CD4-positive, alpha-beta T cell treated with Interferon alpha-2 for 1 hour (primary cell): ENCODE measurements around the gene POC1A.

Experiments
- DNase-seq, 2 donors: peaks; one replicate each; pipeline ENCODE4 v3.0.0-alpha.2; 2020 to 2022

The POC1A gene

DNA sequence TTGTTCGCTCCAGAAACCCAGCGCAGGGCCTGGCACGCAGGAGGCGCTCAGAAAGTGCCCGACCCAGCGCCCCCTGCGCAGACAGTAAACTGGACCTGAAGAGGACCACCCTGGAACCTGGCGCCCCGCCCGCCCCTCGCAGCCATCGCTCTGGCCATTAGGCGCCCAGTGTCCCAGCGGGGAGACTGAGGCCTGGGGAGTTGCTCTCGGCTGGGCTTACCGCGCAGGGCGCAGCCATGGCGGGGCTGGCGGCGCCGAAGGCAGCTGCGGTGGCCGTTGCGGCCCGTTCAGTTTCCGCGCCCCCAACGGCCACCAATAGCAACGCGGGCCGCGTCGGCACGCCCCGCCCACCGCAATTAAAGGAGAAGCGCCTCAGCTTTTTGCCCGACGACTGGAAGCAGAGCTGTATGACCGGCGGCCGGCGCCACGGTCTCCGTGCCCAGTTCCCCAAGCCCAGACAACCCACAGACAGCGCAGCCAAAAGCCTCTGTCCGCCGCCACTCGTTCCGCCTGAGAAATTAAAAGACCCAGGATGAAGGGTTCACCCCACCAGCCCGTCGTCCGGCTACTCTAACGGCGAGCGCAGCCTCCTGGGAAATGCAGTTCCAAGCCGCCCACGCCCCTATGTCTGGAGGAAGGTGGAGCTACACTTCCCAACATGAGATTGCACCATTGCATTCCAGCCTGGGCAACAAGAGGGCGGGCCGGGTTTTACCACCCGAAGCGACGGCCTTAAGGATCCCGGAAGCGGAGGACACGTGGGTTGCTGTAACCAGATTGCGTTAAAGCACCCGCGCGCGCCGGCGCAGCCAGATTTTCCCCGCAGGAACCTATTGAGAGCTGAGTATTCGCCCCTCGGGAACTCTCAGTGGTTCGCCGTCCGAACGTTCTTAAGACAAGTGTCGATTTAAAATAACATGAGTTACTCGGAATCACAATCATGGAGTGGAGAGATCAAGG is at the start of gene POC1A:
TSS of gene POC1A (minus strand) at position 289 of the 960 bp plus-strand sequence. CDS start at position 238, 51 bp downstream.
- peak; percentile 89 for DNase-seq

DNA sequence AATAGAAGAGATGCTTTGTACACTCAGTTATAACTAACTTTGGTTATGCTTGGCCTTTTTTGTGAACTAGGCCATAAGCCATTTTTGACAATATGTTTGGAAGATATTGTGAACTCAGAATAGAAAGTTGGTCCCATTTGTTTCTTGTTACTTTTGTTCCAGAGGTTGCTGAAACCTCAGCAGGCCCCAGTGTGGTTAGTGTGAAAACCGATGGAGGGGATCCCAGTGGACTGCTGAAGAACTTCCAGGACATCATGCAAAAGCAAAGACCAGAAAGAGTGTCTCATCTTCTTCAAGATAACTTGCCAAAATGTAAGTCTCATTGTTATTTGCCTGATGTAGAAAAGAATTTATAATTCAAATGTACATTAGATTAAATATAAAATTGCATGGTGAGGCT is 49.5 kb upstream of the POC1A start:
- no peak for DNase-seq

DNA sequence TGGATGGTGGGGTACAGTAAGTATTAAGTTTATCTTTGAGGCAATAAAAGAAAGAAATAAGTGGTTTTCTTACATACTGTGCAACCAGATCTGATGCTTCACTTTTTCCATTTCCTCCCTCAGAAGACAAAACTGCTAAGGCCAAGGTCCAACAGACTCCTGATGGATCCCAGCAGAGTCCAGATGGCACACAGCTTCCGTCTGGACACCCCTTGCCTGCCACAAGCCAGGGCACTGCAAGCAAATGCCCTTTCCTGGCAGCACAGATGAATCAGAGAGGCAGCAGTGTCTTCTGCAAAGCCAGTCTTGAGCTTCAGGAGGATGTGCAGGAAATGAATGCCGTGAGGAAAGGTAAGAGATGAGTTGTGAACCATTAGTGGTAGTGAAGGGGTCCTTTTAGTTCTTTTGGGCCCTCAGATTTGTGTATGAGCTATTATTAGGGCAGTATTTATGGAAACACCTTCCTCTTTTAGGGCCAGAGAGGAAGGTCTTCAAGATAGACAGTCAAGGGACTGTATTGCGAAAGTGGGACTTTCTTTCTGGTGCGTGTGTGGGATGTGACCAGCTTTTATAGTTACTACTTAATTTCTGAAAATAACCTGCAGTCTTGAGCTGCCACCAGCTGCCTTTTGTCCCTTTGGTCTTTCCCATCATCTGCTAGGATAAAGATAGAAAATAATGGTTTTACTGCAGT is 48.3 kb upstream of the POC1A start:
- DNase-seq = no peak

DNA sequence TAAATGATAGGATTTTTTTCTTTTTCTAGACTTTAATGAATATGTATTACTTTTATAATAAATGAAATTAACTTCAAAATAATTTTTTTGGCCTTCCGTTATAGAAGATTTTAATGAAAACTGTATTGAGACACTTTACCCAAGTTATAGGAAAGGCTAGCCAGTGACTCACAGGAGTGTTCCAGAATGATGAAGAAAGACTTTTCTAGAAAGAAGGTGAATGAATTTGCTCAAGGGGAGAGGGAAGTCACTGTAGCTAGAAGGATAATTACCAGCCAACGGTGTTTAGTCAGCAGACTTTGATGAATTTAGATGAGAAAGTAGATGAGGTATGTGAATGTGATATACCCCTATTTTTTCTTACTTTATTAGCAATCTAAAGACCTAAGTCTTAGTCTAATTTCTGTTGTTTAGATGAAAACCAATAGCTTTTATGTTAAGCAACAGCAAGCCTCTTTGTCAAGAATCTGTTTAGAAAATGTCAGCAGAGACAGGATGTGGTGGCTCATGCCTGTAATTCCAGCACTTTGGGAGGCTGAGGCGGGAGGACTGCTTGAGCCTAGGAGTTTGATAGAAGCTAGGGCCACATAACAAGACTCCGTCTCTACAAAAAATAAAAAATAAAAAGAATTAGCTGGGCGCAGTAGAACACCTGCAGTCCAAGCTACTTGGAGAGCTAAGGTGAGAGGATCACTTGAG is 46.9 kb upstream of the POC1A start:
- no peak for DNase-seq

DNA sequence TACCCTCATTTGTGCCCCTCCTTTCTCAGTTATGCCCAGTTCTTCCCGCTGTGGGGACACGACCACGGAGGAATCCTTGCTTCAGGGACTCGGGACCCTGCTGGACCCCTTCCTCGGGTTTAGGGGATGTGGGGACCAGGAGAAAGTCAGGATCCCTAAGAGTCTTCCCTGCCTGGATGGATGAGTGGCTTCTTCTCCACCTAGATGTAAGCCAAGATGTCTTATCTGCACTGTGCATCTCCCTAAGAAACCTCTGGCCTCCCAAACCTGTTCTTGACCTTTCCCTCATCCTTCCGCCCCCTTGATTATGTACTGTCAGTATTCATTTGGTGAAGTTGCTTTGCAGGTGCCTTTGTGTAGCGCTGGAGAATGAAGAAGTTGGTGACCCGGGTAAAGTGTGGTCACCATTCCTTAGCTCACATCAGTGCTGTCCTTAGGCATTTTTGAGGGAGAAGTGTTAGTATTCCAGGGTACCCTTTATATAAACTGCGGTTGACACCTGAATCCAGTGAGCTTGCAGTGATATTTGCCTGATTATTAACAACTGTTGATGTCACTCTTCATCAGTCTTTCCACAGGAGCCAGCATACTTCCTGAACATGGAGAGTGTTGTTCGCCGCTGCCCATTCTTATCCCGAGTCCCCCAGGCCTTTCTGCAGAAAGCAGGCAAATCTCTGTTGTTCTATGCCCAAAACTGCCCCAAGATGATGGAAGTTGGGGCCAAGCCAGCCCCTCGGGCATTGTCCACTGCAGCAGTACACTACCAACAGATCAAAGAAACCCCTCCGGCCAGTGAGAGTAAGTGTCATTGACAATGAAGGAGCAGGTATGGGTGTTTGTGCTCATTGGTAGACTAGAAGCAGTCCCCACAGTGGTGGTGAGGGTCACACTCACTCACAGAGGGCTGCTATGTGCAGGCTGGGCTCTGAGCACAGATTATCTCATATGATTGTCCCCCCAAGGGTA is 44.7 kb upstream of the POC1A start:
- no peak for DNase-seq

GRCh38 chr3:52197842-52198625 is 43.8 kb upstream of the POC1A start, which contains the start of gene ALAS1:
ALAS1 (plus strand) TSS chr3:52198160; CDS start chr3:52199242, 1,082 bp downstream.
- DNase-seq = peak; percentile 93 to 95

GRCh38 chr3:52197499-52197841 is 43.2 kb upstream of the POC1A start:
- DNase-seq = no peak

GRCh38 chr3:52196977-52197376 is 42.8 kb upstream of the POC1A start:
- DNase-seq = no peak

DNA sequence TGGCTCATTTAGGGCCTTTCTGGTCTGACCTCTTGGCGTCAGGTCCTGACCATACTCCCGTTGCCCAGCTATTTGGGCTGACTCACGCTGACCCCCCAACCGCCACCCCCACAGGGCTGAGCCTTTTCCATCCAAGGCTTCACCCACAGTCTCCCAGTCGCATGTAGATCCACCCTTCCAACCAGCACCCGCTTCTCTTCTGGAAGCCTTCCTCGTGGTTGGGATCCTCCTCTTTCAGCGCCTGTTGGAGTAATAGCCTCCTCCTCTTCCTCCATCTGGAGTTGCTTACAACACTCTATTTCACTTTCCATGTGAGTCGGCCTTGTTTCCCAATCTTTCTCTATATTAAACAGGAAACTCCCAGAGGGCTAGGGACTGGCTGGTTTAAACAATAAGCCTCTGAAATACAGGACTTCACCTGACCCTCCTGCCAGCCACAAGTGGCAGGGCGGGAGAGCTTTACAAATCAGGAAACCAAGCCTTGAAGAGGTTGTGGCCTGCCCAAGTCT is 41.7 kb upstream of the POC1A start:
- peak in 1 of 2 donors; percentile 13 for DNase-seq

DNA sequence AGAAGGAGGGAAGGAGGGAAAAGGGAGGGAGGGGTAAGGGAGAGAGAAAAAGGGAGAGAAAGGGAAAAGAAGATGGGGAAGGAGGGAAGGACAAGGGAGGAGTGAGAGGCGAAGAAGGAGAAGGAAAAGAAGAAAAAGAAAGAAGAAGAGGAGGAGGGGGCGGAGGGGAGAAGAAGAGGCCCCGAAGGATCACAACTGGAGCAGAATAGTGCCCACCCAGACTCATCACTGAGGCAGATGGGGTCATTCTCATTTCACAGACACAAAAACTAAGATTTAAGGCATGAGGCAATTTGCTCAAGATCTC is 41.0 kb upstream of the POC1A start:
- DNase-seq = no peak

GRCh38 chr3:52194485-52195290 is 40.5 kb upstream of the POC1A start:
- no peak for DNase-seq

- DNase-seq = no peak
Observed at GRCh38 chr3:52193065-52193464, 38.8 kb upstream of the POC1A start.

GRCh38 chr3:52191663-52192062 is 37.4 kb upstream of the POC1A start:
- no peak for DNase-seq

GRCh38 chr3:52190294-52191074 is 36.3 kb upstream of the POC1A start:
- DNase-seq = no peak

- DNase-seq = no peak
Observed at GRCh38 chr3:52188556-52188955, 34.3 kb upstream of the POC1A start.

GRCh38 chr3:52186729-52187128 is 32.5 kb upstream of the POC1A start:
- DNase-seq = no peak

GRCh38 chr3:52185837-52186236 is 31.6 kb upstream of the POC1A start:
- no peak for DNase-seq

DNA sequence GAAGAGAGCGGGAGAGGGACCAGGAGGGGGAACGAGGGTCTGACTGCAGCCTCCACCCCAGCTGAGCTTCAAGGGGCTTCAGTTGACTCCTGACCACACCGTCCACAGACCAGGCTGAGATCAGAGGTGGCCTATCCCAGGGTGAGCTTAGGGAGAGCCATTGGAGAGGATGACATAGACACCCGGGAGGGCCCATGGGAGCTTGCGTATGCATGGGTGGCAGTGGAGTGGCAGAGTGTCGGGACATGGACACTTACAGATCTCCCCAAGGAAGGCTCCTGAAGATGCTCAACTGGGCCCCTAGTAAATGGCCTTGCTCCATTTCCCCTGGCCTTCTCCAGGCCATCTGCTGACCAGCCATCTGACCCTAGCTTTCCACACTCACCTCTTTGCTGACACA is 31.1 kb upstream of the POC1A start:
- no peak for DNase-seq

DNA sequence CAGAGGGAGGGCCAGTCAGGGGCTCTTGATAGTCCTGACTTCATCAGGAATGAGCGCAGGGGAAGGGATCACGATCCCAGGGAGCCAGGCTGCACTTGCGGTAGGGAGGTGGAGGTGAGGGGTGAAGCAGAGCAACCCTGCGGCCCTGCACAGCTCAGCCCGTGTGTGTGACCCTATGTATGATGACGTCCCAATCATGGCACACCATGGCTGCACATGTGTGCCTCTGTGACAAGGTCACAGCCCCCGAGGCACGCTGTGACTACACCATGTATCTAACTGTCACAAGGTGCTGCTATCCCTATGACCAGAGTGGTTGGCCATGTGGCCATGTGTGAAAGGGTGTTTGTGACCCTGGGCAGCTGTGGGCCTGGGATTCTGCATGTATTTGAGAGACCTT is 30.5 kb upstream of the POC1A start:
- DNase-seq = no peak
